PFSK-1 (cell line): ENCODE data around the gene LSMEM2.

Experiments
- FOXP2 ChIP-seq: optimal IDR thresholded peaks from 2 replicates; pipeline ENCODE3; 2011; ENCODE audit warnings: borderline replicate concordance, control low read depth, inconsistent platforms; ENCODE audit not compliant: insufficient read depth; ENCODE audit errors: extremely low read length, extremely low read depth
- POLR2AphosphoS5 ChIP-seq: IDR thresholded peaks from 2 replicates; pipeline ENCODE4 v1.6.1; 2012; ENCODE audit warnings: low read depth, mild to moderate bottlenecking, control low read depth, low read length, moderate library complexity
- SIN3A ChIP-seq: IDR thresholded peaks from 2 replicates; pipeline ENCODE4 v1.6.1; 2012; ENCODE audit warnings: mild to moderate bottlenecking, low read length, moderate library complexity, borderline replicate concordance; ENCODE audit not compliant: insufficient read depth
- TAF1 ChIP-seq: IDR thresholded peaks from 2 replicates; pipeline ENCODE4 v1.6.1; 2012; ENCODE audit warnings: low read length, control low read depth, borderline replicate concordance; ENCODE audit not compliant: insufficient read depth
- TF ChIP-seq, protein P1 (sequence below), 2 experiments: IDR thresholded peaks; 2 replicates each; pipeline versions ENCODE4 v1.6.1 to v1.8.0; 2011 to 2012; ENCODE audit warnings: low read depth in 2 of 2, low read length in 2 of 2, control low read depth in 1 of 2, inconsistent platforms in 1 of 2, mild to moderate bottlenecking in 1 of 2, moderate library complexity in 1 of 2; ENCODE audit not compliant: insufficient read depth in 1 of 2

The LSMEM2 gene

DNA sequence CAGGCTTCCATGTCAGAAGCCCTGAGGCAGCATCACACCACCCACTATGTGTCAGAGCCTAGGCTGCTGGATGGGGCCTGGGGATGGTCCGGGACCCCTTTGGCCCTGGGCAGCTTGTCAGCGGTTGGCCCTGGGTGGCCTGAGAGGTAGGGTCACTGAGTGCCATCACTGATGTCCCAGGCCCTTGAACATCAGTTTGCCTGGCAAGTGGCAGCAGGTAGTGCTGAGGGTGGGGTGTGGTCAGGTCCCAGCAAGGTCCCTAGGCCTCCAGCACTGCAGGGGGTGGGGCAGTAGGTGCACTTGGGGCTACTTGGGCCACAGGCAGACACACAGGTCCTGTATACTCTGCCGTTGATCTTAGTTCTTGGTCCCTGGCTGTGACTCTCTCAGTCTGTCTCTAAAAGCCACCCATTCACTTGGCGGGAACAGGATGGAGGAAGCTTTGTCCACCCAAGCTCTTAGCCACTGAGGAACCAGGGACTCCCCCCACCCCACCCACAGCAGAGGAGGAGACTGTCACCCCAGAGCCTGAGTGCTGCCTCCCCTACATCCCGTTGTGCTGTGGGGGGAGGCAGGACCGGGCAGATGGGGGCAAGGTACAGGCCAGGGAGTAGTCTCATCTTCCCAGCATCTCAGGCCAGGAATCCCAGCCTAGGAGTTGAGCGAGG is 37.0 kb upstream of the LSMEM2 start:
- TF ChIP-seq FOXP2 (no peak), TAF1 (no peak), POLR2AphosphoS5 (no peak), SIN3A (no peak)
- TF ChIP-seq, protein P1, sequence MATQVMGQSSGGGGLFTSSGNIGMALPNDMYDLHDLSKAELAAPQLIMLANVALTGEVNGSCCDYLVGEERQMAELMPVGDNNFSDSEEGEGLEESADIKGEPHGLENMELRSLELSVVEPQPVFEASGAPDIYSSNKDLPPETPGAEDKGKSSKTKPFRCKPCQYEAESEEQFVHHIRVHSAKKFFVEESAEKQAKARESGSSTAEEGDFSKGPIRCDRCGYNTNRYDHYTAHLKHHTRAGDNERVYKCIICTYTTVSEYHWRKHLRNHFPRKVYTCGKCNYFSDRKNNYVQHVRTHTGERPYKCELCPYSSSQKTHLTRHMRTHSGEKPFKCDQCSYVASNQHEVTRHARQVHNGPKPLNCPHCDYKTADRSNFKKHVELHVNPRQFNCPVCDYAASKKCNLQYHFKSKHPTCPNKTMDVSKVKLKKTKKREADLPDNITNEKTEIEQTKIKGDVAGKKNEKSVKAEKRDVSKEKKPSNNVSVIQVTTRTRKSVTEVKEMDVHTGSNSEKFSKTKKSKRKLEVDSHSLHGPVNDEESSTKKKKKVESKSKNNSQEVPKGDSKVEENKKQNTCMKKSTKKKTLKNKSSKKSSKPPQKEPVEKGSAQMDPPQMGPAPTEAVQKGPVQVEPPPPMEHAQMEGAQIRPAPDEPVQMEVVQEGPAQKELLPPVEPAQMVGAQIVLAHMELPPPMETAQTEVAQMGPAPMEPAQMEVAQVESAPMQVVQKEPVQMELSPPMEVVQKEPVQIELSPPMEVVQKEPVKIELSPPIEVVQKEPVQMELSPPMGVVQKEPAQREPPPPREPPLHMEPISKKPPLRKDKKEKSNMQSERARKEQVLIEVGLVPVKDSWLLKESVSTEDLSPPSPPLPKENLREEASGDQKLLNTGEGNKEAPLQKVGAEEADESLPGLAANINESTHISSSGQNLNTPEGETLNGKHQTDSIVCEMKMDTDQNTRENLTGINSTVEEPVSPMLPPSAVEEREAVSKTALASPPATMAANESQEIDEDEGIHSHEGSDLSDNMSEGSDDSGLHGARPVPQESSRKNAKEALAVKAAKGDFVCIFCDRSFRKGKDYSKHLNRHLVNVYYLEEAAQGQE (IDR thresholded peaks at IDR 0.05; ENCODE audit: insufficient read depth in 1 of 2, low read depth in 2 of 2, low read length in 2 of 2), result no peak

DNA sequence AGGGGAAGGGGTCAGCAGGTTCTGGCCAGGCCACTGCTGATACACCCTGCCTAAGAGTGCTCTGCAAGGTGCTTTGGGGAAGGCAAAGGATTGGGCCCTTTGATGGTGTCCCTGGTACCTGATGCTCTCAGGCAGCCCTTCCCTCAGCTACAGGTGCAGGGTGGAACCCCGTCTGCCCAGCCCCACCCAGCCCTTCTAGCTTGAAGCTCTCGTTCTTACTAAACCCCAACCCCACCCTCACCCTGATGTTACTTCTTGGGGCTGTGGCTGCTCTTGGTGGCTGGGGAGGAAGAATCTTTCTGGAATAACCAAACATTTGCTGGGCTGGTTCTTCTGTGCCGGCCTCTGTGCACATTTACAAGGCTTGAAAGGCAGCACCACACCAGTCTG is 36.5 kb upstream of the LSMEM2 start:
- TF ChIP-seq, protein P1 (IDR thresholded peaks at IDR 0.05; ENCODE audit: insufficient read depth in 1 of 2, low read depth in 2 of 2, low read length in 2 of 2), result no peak
- TF ChIP-seq FOXP2 (no peak), SIN3A (no peak), TAF1 (no peak), POLR2AphosphoS5 (no peak)

DNA sequence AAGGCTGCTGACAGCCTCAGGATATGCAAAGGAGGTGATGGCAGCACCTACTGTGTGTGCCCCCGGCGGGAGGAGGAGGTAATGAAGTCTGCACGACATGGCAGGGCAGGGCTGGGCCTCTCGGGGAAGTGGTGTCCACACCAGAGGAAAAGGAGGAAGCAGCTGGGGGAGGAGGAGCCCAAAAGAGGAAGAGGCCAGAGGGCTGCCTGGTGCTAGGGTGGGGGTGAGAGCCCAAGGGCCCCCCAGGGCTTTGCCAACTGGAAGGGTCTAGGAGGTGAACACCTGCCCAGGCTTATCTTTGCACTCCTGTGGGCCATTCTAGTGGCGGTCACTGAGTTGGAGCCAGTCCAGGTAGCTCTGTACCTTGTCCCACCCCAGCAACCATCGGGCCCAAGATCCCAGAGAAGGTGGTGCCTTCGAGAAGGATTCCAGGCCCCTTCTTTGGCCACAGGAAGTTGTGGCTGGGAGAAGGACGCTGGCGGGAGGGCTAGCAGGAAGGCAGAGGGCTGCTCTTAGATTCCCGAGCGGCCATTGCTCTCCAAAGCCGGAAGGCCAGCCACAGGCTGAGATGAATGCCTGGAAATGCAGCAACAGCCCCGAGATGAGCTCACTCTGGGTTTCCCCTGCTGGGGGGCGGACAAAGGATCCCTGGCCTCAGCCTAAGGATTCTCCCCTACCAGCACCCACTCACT is 35.9 kb upstream of the LSMEM2 start:
- no peak for TF ChIP-seq FOXP2
- TF ChIP-seq SIN3A, result no peak
- TF ChIP-seq, protein P1 (IDR thresholded peaks at IDR 0.05; ENCODE audit: insufficient read depth in 1 of 2, low read depth in 2 of 2, low read length in 2 of 2), result no peak
- no peak for TF ChIP-seq POLR2AphosphoS5
- no peak for TF ChIP-seq TAF1

- TF ChIP-seq SIN3A, result no peak
- TF ChIP-seq POLR2AphosphoS5, result no peak
- TF ChIP-seq FOXP2, result no peak
- no peak for TF ChIP-seq TAF1
- TF ChIP-seq, protein P1 (IDR thresholded peaks at IDR 0.05; ENCODE audit: insufficient read depth in 1 of 2, low read depth in 2 of 2, low read length in 2 of 2), result no peak
Observed at GRCh38 chr3:50243543-50243895, 35.4 kb upstream of the LSMEM2 start.
